GM18907 (cell line): ENCODE data around the gene ARHGAP33.

Source experiments
- ATAC-seq: cut with Tn5 transposase; IDR thresholded peaks from one replicate; pipeline ENCODE4 v1.9.1; 2021; ENCODE audit warnings: mild to moderate bottlenecking, moderate library complexity; ENCODE audit not compliant: unreplicated experiment

The ARHGAP33 gene

DNA sequence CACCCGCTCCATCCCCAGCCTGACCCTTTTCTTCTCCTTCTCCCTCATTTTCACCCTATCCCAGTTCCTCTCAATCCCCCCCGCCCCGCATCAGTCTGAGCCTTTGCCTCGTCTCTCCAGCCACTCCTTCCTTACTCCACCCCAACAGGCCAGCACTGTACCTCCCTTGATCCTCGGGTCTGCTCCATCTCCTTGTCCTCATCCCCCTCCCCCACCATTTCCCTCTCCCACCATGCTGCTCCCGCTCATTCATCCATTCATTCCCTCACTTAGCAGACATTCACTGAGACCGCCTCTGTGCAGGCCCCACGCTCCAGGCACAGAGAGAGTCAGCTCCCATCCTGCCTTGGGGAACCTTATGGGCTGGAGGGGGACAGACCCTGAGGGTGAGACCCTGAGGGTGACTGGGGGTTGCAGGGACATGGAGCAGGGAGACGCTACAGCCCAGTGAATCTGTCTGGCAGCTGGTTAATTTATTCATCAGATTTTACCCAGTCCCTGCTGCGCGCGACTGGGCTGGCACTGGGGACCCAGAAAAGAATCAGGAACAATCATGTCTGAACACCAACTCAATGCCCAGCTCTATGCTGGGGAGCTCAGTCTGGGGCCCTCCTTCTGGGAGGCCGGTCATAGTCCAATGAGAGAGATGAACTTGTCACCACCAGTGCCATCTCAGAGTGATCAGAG, 881 bp downstream of the ARHGAP33 start:
- no peak for ATAC-seq

DNA sequence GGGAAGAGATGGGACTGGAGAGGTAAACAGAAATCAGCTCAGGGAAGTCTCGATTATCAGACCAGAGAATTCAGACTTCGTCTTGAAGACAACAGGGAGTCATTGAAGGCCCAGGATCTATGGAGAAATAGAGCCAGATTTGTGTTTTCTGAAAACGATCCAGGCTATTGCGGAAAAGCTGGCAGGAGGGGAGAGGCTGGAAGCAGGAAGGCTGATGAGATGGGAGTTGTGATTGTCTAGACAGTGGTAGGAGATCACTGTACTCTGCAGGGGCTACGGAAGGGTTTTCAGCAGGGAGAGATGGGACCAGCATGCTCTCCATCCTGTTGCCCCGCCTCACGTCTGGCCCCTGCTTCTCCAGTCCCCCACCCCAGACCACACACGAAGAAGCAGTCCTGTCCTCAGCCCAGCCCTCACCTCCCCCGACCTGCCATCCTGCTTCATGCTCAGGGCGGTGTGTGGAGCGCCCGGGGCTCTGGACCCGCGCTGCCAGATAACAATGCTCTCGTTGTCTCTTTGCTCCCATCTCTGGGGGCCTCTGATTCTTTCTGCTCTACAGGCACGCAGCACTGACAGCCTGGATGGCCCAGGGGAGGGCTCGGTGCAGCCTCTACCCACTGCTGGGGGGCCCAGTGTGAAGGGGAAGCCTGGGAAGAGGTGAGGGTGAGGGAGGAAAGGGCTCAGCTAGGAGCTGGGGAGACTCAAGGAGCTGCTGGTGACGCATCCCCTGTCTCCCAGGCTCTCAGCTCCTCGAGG, 1.9 kb downstream of the ARHGAP33 start:
- no peak for ATAC-seq

- no peak for ATAC-seq
These were observed 2.6 kb downstream of the ARHGAP33 start for GRCh38 chr19:35777961-35778360.

- ATAC-seq = no peak
These were observed 3.7 kb downstream of the ARHGAP33 start for GRCh38 chr19:35779033-35779432.

DNA sequence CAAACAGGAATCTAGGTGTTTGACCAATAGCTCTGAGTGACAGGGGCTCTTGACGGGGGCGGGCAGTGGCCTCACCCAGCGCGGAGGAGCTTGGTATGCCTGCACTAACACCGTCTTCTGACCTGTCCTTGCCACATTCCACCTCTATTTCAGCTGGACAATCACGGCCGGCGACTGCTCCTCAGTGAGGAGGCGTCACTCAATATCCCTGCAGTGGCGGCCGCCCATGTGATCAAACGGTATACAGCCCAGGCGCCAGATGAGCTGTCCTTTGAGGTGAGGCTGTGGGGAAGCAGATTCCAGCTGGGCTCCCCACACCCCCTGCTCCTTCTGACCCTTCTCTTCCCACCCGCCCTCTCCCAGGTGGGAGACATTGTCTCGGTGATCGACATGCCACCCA, 4.7 kb downstream of the ARHGAP33 start:
- ATAC-seq = no peak

DNA sequence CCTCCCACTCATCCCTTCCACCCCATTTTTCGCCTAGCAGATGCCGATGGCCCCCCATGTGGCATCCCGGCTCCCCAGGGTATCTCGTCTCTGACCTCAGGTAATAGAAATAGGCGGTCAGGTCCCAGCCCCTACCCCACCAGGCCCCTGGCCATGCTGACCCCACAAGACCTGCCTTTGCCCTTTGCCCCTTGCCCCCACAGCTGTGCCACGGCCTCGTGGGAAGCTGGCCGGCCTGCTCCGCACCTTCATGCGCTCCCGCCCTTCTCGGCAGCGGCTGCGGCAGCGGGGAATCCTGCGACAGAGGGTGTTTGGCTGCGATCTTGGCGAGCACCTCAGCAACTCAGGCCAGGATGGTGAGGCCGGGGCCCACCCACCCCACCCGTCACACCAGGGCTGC, 5.4 kb downstream of the ARHGAP33 start:
- no peak for ATAC-seq

DNA sequence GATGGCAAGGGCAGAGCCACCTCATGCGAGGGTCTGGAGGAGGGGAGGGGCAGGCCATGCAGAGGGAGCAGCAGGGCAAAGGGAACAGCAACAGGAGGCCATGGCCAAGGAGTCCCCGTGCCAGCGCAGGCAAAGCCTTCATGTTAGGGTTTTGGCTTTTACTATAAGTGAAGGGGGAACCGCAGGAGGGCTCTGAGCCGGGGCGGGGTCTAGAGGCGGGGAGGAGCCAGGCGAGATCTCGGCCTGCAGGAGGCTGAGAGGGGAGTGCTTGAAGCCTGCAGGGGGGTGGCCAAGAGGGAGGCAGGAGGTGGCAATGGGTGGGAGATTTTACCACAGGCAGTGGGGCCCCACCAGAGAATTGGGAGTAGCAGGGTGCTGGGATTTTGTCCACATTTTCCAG, 6.3 kb downstream of the ARHGAP33 start:
- no peak for ATAC-seq

DNA sequence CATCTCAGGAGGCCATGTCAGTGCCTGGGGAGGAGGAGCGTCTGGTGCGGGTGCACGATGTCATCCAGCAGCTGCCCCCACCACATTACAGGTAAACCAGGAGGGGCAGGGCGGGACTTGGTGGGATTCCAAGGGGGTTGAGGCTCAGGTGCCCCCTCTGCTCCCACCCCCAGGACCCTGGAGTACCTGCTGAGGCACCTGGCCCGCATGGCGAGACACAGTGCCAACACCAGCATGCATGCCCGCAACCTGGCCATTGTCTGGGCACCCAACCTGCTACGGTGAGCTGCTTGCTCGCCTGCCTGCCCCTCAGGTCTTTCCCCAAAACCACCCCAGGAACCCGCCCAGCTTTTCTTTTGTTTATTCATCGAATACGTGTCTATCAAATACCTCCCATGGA, 7.2 kb downstream of the ARHGAP33 start:
- no peak for ATAC-seq

- no peak for ATAC-seq
These were observed 8.4 kb downstream of the ARHGAP33 start for GRCh38 chr19:35783469-35784434.

DNA sequence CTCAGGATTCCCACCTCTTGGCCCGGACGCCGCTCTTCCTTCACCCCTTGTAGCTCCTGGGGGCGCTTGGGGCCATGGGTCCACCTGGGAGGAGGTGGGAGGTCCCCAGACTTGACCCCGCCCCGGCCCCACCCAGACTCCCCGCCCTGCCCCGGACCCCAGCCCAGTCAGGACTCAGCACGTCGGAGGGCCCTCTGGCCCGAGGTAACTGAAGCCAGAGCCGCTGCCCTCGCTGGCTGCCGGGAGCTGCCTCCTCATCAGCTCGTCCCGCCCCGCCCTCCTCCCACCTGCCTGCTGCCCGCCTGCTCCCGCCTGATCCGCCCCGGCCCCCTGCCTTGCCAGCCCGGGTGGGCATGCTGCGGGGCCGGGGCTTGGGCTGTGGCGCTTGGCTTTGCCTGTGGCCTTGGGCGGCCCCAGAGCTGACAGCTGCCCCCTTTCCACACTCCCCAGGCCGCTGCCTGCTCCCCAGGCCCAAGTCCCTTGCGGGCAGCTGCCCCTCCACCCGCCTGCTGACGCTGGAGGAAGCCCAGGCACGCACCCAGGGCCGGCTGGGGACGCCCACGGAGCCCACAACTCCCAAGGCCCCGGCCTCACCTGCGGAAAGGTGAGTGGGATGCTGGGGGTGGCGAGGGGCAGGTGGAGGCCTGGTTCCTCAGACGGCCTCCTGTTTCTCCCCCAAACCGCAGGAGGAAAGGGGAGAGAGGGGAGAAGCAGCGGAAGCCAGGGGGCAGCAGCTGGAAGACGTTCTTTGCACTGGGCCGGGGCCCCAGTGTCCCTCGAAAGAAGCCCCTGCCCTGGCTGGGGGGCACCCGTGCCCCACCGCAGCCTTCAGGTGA, 9.4 kb downstream of the ARHGAP33 start:
- no peak for ATAC-seq

DNA sequence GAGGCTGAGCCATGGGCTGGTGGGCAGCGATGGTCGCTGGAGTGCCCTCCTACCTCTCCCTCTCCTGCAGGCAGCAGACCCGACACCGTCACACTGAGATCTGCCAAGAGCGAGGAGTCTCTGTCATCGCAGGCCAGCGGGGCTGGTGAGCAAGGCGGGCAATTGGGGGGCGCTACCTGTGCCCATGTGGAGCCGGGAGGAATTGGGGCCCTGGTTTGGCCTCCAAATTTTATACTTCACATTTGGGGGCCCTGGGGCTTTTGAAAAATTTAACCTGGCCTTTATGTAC, 9.9 kb downstream of the ARHGAP33 start:
- ATAC-seq = no peak

- ATAC-seq = no peak
These were observed 11.2 kb downstream of the ARHGAP33 start for GRCh38 chr19:35786299-35787160.

- ATAC-seq = no peak
These were observed 11.9 kb downstream of the ARHGAP33 start for GRCh38 chr19:35787227-35787799.

DNA sequence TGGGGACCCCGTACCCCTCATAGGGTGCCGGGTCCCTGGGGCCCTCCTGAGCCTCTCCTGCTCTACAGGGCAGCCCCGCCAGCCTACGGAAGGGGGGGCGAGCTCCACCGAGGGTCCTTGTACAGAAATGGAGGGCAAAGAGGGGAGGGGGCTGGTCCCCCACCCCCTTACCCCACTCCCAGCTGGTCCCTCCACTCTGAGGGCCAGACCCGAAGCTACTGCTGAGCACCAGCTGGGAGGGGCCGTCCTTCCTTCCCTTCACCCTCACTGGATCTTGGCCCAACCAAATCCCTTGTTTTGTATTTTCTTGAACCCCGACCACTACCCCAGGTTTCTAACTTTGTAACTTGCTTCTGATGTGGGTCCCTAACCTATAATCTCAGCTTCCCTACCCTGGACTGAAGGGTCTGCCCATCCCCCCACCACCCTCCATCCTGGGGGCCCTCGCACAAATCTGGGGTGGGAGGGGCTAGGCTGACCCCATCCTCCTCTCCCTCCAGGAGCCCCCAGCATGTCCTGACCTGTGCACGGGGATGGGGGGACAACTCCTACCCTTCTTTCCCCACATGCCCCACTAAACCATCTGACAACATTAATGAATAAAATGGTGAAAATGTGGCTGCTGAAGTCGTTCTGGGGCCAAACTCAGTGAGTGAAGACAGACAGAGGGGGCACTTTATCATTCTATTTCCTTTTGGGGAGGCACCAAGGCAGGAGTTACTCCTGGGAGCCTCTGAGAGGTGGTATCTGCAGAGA, 13.0 kb downstream of the ARHGAP33 start:
- no peak for ATAC-seq

DNA sequence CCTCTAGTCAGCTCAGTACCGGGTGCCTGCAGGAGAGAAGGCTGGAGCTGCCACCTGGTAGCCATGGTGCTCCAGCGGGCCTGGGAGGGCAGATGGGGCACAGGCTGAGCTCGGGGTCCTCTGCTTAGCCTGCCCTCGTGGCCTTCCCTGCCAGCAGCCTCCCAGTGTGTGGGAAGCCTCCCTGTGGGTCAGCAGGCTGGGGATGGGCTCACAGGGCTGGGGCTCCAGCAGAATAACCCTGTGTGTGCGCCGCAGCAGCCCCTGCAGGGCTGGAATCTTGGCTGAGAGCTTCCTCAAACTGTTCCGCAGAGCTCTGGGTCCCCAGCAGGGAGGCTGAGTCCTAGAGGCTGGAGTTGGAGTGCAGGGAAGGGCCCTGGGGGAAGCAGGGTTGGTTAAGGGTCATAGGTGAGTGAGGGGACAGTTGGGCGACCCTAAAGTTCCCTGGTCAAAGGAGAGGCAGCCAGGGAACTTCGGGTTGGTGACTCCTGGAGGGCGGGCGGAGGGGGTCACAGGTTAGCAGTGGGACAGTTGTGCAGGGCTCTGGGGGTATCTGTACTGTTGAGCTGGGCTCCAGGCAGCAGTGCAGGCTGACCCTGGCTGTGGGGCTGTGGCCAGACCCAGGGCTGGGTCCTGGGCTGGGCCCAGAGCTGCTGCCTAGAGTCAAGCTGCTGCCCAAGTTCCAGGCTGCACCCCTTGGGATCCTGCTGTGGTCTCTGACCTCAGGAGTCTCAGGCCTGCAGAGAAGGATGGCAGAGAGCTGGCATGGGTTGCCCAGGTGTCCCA, 14.0 kb downstream of the ARHGAP33 start:
- no peak for ATAC-seq

DNA sequence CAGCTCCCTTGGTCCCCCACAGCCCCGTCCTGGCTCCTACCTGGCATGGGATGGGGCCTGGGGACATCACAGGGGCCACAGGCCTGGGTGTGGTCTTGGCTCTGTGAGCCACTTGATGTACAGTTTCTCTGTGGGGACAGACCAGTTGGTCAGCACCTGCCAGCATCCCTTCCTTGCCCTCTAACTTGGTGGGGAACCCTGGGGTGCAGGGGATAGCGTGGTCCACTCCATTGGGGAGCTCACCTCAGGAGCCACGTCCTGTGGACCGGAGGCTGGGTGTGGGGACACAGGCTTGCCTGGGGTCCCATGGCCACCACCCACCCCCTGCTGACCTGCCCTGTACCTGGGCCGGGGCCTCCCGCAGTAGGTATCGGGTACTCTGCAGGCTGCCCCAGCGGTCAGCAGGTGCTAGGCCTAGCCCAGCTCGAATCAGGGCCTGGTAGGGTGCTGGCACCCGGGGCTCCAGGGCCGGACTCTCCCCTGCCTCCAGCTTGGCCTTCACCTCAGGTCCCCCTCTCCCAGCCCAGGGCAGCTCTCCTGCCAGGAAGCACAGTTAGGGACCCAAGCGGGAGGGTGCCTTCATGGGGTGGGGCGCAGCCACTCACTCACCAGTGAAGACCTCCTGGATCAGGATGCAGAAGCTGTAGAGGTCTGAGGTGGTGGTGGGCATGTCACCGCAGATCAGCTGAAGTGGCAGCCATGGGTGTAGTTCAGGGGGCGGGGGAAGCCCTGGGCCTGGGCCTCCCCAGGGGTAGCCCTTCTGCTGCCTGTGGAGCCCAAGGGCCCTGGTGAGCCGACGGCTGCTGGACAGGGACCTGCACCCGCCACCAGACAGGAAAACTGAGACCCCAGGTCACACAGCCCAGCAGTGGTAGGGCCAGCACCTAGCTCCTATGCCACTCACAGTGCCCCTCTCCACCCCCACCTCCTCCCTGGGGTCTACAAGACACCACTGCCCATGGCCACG, 14.9 kb downstream of the ARHGAP33 start:
- ATAC-seq = no peak
